ENCODE results near the gene M6PR.

DNA sequence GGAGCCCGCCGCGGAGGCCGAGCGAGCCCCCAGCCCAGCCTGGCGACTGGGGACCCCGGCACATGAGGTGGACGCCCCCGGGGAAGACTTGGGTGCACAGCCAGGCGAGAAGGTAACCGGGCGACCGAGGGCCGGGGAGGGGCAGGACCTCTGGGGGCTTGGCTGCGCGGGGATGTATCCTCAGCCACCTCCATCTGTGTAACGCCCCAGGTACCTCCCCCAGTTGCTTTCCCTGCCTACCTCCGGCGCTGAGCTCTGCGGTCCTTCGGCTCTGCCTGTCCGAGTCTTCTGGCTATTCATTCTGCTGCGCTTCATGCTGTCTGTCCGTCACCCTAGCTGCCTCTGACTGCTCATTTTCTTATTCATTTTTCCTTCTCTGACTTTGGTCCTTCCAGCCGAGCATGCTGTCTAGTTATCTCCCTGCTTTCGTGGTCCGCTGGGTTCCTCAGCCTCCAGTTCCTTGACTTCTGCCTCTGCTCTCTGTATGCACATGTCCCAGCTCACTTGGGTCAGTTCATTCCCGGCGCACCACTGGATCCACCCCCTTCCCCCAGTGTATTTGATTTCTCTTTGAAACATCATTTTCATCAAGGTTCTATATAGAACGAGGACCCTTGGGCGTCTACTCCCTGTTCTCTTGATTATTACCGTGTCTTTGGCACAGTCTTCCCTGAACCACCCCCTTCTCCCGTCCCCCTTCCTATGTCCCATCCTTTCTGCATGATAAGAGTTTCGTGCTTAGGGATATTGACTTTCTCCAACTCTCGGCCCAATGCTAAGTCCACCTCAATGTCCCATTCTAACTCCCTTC lies 34.5 kb downstream of the M6PR start:
- no peak for TF ChIP-seq POLR2AphosphoS5 (IDR thresholded peaks at IDR 0.05)
- TF ChIP-seq, protein P1, sequence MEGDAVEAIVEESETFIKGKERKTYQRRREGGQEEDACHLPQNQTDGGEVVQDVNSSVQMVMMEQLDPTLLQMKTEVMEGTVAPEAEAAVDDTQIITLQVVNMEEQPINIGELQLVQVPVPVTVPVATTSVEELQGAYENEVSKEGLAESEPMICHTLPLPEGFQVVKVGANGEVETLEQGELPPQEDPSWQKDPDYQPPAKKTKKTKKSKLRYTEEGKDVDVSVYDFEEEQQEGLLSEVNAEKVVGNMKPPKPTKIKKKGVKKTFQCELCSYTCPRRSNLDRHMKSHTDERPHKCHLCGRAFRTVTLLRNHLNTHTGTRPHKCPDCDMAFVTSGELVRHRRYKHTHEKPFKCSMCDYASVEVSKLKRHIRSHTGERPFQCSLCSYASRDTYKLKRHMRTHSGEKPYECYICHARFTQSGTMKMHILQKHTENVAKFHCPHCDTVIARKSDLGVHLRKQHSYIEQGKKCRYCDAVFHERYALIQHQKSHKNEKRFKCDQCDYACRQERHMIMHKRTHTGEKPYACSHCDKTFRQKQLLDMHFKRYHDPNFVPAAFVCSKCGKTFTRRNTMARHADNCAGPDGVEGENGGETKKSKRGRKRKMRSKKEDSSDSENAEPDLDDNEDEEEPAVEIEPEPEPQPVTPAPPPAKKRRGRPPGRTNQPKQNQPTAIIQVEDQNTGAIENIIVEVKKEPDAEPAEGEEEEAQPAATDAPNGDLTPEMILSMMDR (IDR thresholded peaks at IDR 0.05): no peak
